GM21786 (cell line): ENCODE data around the gene SNAP47.
A peak's percentile ranks its signal among the peaks of the same experiment; 100 is the strongest.

Source experiments
- ATAC-seq: cut with Tn5 transposase; IDR thresholded peaks from one replicate; pipeline ENCODE4 v1.9.1; 2021; ENCODE audit not compliant: unreplicated experiment

Gene SNAP47

GRCh38 chr1:227781314-227781930 is 46.2 kb downstream of the SNAP47 start:
- no peak for ATAC-seq

GRCh38 chr1:227782226-227782625 is 47.0 kb downstream of the SNAP47 start:
- no peak for ATAC-seq

GRCh38 chr1:227785094-227785804 is 50.0 kb downstream of the SNAP47 start:
- no peak for ATAC-seq

- no peak for ATAC-seq
Observed at GRCh38 chr1:227785805-227786671, 50.8 kb downstream of the SNAP47 start.

- no peak for ATAC-seq
Observed at GRCh38 chr1:227786673-227787512, 51.7 kb downstream of the SNAP47 start.

GRCh38 chr1:227787513-227788270 is 52.5 kb downstream of the SNAP47 start:
- peak; percentile 91 for ATAC-seq

GRCh38 chr1:227788271-227789083 is 53.2 kb downstream of the SNAP47 start:
- peak; percentile 49 for ATAC-seq

GRCh38 chr1:227789084-227790033 is 54.1 kb downstream of the SNAP47 start:
- no peak for ATAC-seq

- no peak for ATAC-seq
Observed at GRCh38 chr1:227790034-227790400, 54.8 kb downstream of the SNAP47 start.

GRCh38 chr1:227790868-227791267 is 55.6 kb downstream of the SNAP47 start:
- ATAC-seq: no peak

GRCh38 chr1:227791425-227792143 is 56.3 kb downstream of the SNAP47 start:
- no peak for ATAC-seq

GRCh38 chr1:227792216-227793078 is 57.2 kb downstream of the SNAP47 start:
- ATAC-seq: no peak

- ATAC-seq: no peak
Observed at GRCh38 chr1:227793079-227793947, 58.1 kb downstream of the SNAP47 start.

GRCh38 chr1:227793948-227794816 is 58.9 kb downstream of the SNAP47 start:
- no peak for ATAC-seq

GRCh38 chr1:227794817-227795192 is 59.6 kb downstream of the SNAP47 start:
- no peak for ATAC-seq
